Neural crest cell (in vitro differentiated cells): ENCODE measurements around the gene CREM. TPM values are rescaled to one million over a fixed set of nuclear protein-coding genes. Genes with fewer than 3 reads are reported as not detected.

Experiments
- DNase-seq: peaks from one replicate; pipeline ENCODE4 v3.0.0; 2021; ENCODE audit warnings: low read depth, mixed read lengths, low spot score
- H3K27ac Mint-ChIP-seq: one replicate; pipeline ENCODE4 v1.8.0; 2021; ENCODE audit warnings: mild to moderate bottlenecking, mixed read lengths; ENCODE audit not compliant: unreplicated experiment
- H3K27me3 Mint-ChIP-seq: 2 replicates; pipeline ENCODE4 v1.8.0; 2021; ENCODE audit warnings: low read depth, mild to moderate bottlenecking, mixed read lengths
- H3K36me3 Mint-ChIP-seq: 2 replicates; pipeline ENCODE4 v1.8.0; 2021; ENCODE audit warnings: low read depth, mild to moderate bottlenecking, mixed read lengths
- H3K4me1 Mint-ChIP-seq: 2 replicates; pipeline ENCODE4 v1.8.0; 2021; ENCODE audit warnings: mixed read lengths
- H3K4me3 Mint-ChIP-seq: one replicate; pipeline ENCODE4 v1.8.0; 2021; ENCODE audit warnings: mild to moderate bottlenecking, mixed read lengths
- H3K9me3 Mint-ChIP-seq: 2 replicates; pipeline ENCODE4 v1.8.0; 2021; ENCODE audit warnings: mixed read lengths
- CTCF ChIP-seq: fragments of 200-600 bp; sonication (generic); conservative IDR thresholded peaks from 2 replicates; pipeline ENCODE4 v1.5.0; 2021; ENCODE audit warnings: antibody characterized with exemption, mild to moderate bottlenecking
- total RNA-seq: library from RNA; stranded (reverse); gene quantifications from 2 replicates; pipeline ENCODE4 v1.2.1, GENCODE V29; 2021

The CREM gene
- total RNA-seq, 1 donor from 2014 or later = 29.6 TPM

GRCh38 chr10:35201234-35201633, 74.6 kb downstream of the CREM start:
- TF ChIP-seq CTCF = no peak
- H3K27ac Mint-ChIP-seq = no peak overlapping the region
- DNase-seq = no peak
- peaks cover 3% of the 10 kb centered on the region for H3K4me1 Mint-ChIP-seq
- no peaks in the 10 kb centered on the region for H3K27me3 Mint-ChIP-seq
- no peaks in the 10 kb centered on the region for H3K9me3 Mint-ChIP-seq
- no peak overlapping the region for H3K4me3 Mint-ChIP-seq
- H3K36me3 Mint-ChIP-seq = no peaks in the 10 kb centered on the region

- Mint-ChIP-seq H3K27ac (no peak overlapping the region), H3K4me1 (no peaks in the 10 kb centered on the region), H3K9me3 (no peaks in the 10 kb centered on the region), H3K27me3 (no peaks in the 10 kb centered on the region), H3K36me3 (peaks cover 2% of the 10 kb centered on the region), H3K4me3 (no peak overlapping the region)
- TF ChIP-seq CTCF = no peak
- DNase-seq = no peak
These were observed 75.4 kb downstream of the CREM start for GRCh38 chr10:35202050-35202449.

- no peak for TF ChIP-seq CTCF
- no peak overlapping the region for H3K4me3 Mint-ChIP-seq
- H3K36me3 Mint-ChIP-seq = peaks cover 2% of the 10 kb centered on the region
- DNase-seq = no peak
- H3K27me3 Mint-ChIP-seq = no peaks in the 10 kb centered on the region
- no peaks in the 10 kb centered on the region for H3K4me1 Mint-ChIP-seq
- no peaks in the 10 kb centered on the region for H3K9me3 Mint-ChIP-seq
- no peak overlapping the region for H3K27ac Mint-ChIP-seq
These were observed 77.1 kb downstream of the CREM start for GRCh38 chr10:35203745-35204144.

- H3K27me3 Mint-ChIP-seq = no peaks in the 10 kb centered on the region
- H3K9me3 Mint-ChIP-seq = no peaks in the 10 kb centered on the region
- no peak overlapping the region for H3K4me3 Mint-ChIP-seq
- H3K36me3 Mint-ChIP-seq = peaks cover 2% of the 10 kb centered on the region
- TF ChIP-seq CTCF = no peak
- H3K27ac Mint-ChIP-seq = no peak overlapping the region
- DNase-seq = no peak
- no peaks in the 10 kb centered on the region for H3K4me1 Mint-ChIP-seq
These were observed 78.1 kb downstream of the CREM start for GRCh38 chr10:35204650-35205319.

- Mint-ChIP-seq H3K4me1 (peaks cover 13% of the 10 kb centered on the region), H3K36me3 (peaks cover 2% of the 10 kb centered on the region), H3K27ac (no peak overlapping the region), H3K9me3 (no peaks in the 10 kb centered on the region), H3K4me3 (no peak overlapping the region), H3K27me3 (no peaks in the 10 kb centered on the region)
- no peak for TF ChIP-seq CTCF
- no peak for DNase-seq
These were observed 79.6 kb downstream of the CREM start for GRCh38 chr10:35206274-35206673.
